SK-N-MC (cell line): ENCODE measurements around the gene IQCF2.

Experiments
- EZH2 ChIP-seq: fragments of 200-600 bp; sonication (generic); IDR thresholded peaks from one replicate; pipeline ENCODE4 v1.6.1; 2017; ENCODE audit warnings: antibody characterized with exemption
- POLR2AphosphoS5 ChIP-seq: IDR thresholded peaks from 2 replicates; pipeline ENCODE4 v1.6.1; 2012; ENCODE audit warnings: mild to moderate bottlenecking, low read depth, low read length, borderline replicate concordance

- TF ChIP-seq EZH2 (no peak), POLR2AphosphoS5 (no peak)
Measured at GRCh38 chr3:51819709-51820406, 41.6 kb upstream of the IQCF2 start.
